Esophagus squamous epithelium (tissue), 5 donors: ENCODE results near the gene EVA1C. TPM values are rescaled to one million over a fixed set of nuclear protein-coding genes. Genes with fewer than 3 reads are reported as not detected.
A peak's percentile ranks its signal among the peaks of the same experiment; 100 is the strongest.
"Not testable (repeated sequence)": the region's sequence is repeated elsewhere in the genome, so short reads cannot be mapped to it uniquely, and the experiment has no call there.

ENCODE experiments used
- DNase-seq: peaks from one replicate; lab custom pipeline; 2025; lab: John Stamatoyannopoulos, UW
- H3K27ac ChIP-seq, 4 donors: fragments of 200-600 bp; sonication (generic); one replicate each; pipeline ENCODE4 v1.5.1; 2016 to 2019; ENCODE audit warnings: mild to moderate bottlenecking in 1 of 4
- H3K27me3 ChIP-seq, 4 donors: fragments of 200-600 bp; sonication (generic); 1 replicate in 3 of 4; 2 replicates in 1 of 4; pipeline versions ENCODE4 v1.5.1 to v1.6.0; 2017 to 2021; ENCODE audit warnings: antibody characterized with exemption in 1 of 4
- H3K36me3 ChIP-seq, 3 donors: fragments of 200-600 bp; sonication (generic); one replicate each; pipeline ENCODE4 v1.5.1; 2016 to 2019
- H3K4me1 ChIP-seq, 3 donors: fragments of 200-600 bp; sonication (generic); one replicate each; pipeline ENCODE4 v1.5.1; 2017 to 2019
- H3K4me3 ChIP-seq, 4 donors: fragments of 200-600 bp; sonication (generic); 1 replicate in 3 of 4; 2 replicates in 1 of 4; pipeline ENCODE4 v1.5.1; 2016 to 2019; ENCODE audit warnings: mild to moderate bottlenecking in 2 of 4, moderate library complexity in 1 of 4
- H3K9me3 ChIP-seq, 3 donors: fragments of 200-600 bp; sonication (generic); one replicate each; pipeline ENCODE4 v1.5.1; 2016 to 2019
- POLR2A ChIP-seq, 4 donors: fragments of 450-650 bp; IDR thresholded peaks; one replicate each; pipeline ENCODE4 v1.6.1; 2017; ENCODE audit warnings: antibody characterized with exemption in 4 of 4, mild to moderate bottlenecking in 4 of 4, moderate library complexity in 3 of 4
- WGBS, 2 donors: methylation state at CpG; one replicate each; pipeline ENCODE4 v1.1.5; 2018; 5-methylcytosine and 5-hydroxymethylcytosine counted together
- intact Hi-C: fragments of 100-400 bp; cut with DNase I; formaldehyde crosslinking; loops from one replicate; pipeline ENCODE4 v1.15.0; 2022
- total RNA-seq, 4 donors: library from RNA; depleted of rRNA; stranded (reverse); fragments of >200 nt; gene quantifications; one replicate each; pipeline ENCODE4 v1.1.0, GENCODE V29; 2016
- TF ChIP-seq, protein P1 (sequence below), 6 experiments: fragments of 450-650 bp in 4 of 6; fragments of 200-600 bp in 2 of 6; sonication (generic) in 2 of 6; IDR thresholded peaks; one replicate each; pipeline ENCODE4 v1.5.1; 2016 to 2019; ENCODE audit warnings: antibody characterized with exemption in 6 of 6, mild to moderate bottlenecking in 4 of 6, moderate library complexity in 4 of 6
- donor health status: DM: yes; HTN: yes; CAD: no.

The EVA1C gene
- total RNA-seq, 4 donors from 2014 or later = 12.7 to 39.9 (median 24.4) TPM

GRCh38 chr21:32499249-32500055, 86.9 kb downstream of the EVA1C start:
- Histone ChIP-seq H3K27ac (peak overlapping the region in 2 of 4 donors; percentile 1 to 40), H3K27me3 (no peaks in the 10 kb centered on the region), H3K4me1 (peaks cover 0 to 35% (median 5%) of the 10 kb centered on the region in 3 donors), H3K9me3 (no peaks in the 10 kb centered on the region), H3K36me3 (peaks cover 0 to 85% (median 10%) of the 10 kb centered on the region in 3 donors), H3K4me3 (no peak overlapping the region)
- intact Hi-C loops = no loop called here
- TF ChIP-seq, protein P1, sequence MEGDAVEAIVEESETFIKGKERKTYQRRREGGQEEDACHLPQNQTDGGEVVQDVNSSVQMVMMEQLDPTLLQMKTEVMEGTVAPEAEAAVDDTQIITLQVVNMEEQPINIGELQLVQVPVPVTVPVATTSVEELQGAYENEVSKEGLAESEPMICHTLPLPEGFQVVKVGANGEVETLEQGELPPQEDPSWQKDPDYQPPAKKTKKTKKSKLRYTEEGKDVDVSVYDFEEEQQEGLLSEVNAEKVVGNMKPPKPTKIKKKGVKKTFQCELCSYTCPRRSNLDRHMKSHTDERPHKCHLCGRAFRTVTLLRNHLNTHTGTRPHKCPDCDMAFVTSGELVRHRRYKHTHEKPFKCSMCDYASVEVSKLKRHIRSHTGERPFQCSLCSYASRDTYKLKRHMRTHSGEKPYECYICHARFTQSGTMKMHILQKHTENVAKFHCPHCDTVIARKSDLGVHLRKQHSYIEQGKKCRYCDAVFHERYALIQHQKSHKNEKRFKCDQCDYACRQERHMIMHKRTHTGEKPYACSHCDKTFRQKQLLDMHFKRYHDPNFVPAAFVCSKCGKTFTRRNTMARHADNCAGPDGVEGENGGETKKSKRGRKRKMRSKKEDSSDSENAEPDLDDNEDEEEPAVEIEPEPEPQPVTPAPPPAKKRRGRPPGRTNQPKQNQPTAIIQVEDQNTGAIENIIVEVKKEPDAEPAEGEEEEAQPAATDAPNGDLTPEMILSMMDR (IDR thresholded peaks at IDR 0.05) = no peak
- TF ChIP-seq POLR2A (IDR thresholded peaks at IDR 0.05) = no peak
- no peak for DNase-seq
- WGBS, 2 donors = 59 to 71% methylated on average over 12 of the region's 14 CpGs

GRCh38 chr21:32503641-32504040, 91.1 kb downstream of the EVA1C start:
- H3K27me3 ChIP-seq, DNase-seq, H3K4me3 ChIP-seq, H3K9me3 ChIP-seq, intact Hi-C loops, H3K27ac ChIP-seq: not testable (repeated sequence)
- Histone ChIP-seq H3K4me1 (peaks cover 0 to 13% (median 5%) of the 10 kb centered on the region in 3 donors), H3K36me3 (peaks cover 0 to 85% (median 21%) of the 10 kb centered on the region in 3 donors)
- WGBS, 2 donors = 86 to 87% methylated on average over 7 of the region's 7 CpGs

- H3K4me1 ChIP-seq, H3K9me3 ChIP-seq, DNase-seq, H3K27me3 ChIP-seq, H3K27ac ChIP-seq, intact Hi-C loops, H3K4me3 ChIP-seq: not testable (repeated sequence)
- 75 to 91% methylated on average over 1 to 2 of the region's 3 CpGs for WGBS, 2 donors
- peaks cover 0 to 100% (median 21%) of the 10 kb centered on the region in 3 donors for H3K36me3 ChIP-seq
Measured at GRCh38 chr21:32505767-32506166, 93.3 kb downstream of the EVA1C start.

- H3K27me3 ChIP-seq, DNase-seq, H3K4me3 ChIP-seq, H3K27ac ChIP-seq, H3K4me1 ChIP-seq, intact Hi-C loops, H3K9me3 ChIP-seq: not testable (repeated sequence)
- peaks cover 0 to 96% (median 21%) of the 10 kb centered on the region in 3 donors for H3K36me3 ChIP-seq
- 50 to 85% methylated on average over 2 to 5 of the region's 7 CpGs for WGBS, 2 donors
Measured at GRCh38 chr21:32506411-32506965, 94.0 kb downstream of the EVA1C start.

GRCh38 chr21:32507342-32507919, 94.9 kb downstream of the EVA1C start:
- no peaks in the 10 kb centered on the region for H3K4me1 ChIP-seq
- no peak for TF ChIP-seq POLR2A (IDR thresholded peaks at IDR 0.05)
- TF ChIP-seq, protein P1 (IDR thresholded peaks at IDR 0.05) = no peak
- H3K9me3 ChIP-seq = no peaks in the 10 kb centered on the region
- H3K36me3 ChIP-seq = peaks cover 0 to 96% (median 16%) of the 10 kb centered on the region in 3 donors
- no peak overlapping the region for H3K4me3 ChIP-seq
- intact Hi-C loops = no loop called here
- no peak overlapping the region for H3K27ac ChIP-seq
- WGBS, 2 donors = 88 to 92% methylated on average over 15 to 16 of the region's 16 CpGs
- no peak for DNase-seq
- H3K27me3 ChIP-seq = no peaks in the 10 kb centered on the region

- H3K27ac ChIP-seq = not testable (repeated sequence)
- peaks cover 0 to 94% (median 15%) of the 10 kb centered on the region in 3 donors for H3K36me3 ChIP-seq
Measured at GRCh38 chr21:32508036-32508435, 95.5 kb downstream of the EVA1C start.

DNA sequence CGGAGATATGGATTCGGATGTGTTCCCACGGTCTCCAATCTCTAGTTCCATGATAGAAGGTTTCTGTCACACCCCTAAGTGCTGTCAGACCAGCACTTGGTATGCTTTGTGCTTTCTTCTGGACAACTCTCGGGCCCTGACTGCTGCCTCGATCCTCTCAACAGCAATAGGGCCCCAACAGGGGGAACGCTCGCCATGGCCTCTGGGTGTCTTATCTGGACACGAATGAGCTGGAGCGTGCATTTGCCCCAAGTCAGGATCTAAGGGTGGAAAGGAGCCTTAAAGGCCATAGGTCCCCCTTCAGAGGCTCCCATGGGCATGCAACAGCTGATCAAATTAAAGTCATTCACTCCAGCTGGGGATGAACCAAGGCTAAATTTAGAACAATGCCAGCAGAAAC, 96.1 kb downstream of the EVA1C start:
- DNase-seq = no peak
- Histone ChIP-seq H3K4me1 (no peaks in the 10 kb centered on the region), H3K27ac (no peak overlapping the region), H3K9me3 (no peaks in the 10 kb centered on the region), H3K27me3 (no peaks in the 10 kb centered on the region), H3K4me3 (no peak overlapping the region), H3K36me3 (peaks cover 0 to 89% (median 15%) of the 10 kb centered on the region in 3 donors)
- intact Hi-C loops = no loop called here
- TF ChIP-seq POLR2A (IDR thresholded peaks at IDR 0.05) = no peak
- TF ChIP-seq, protein P1 (IDR thresholded peaks at IDR 0.05) = no peak
- WGBS, 2 donors = 94% methylated on average over 9 of the region's 9 CpGs; no CpG with 5 or more reads in 1 of the 2 donors

More at GRCh38 chr21:32508036-32508435, 95.5 kb downstream of the EVA1C start:
- H3K27me3 ChIP-seq, DNase-seq, H3K4me3 ChIP-seq, H3K9me3 ChIP-seq, H3K4me1 ChIP-seq, intact Hi-C loops: not testable (repeated sequence)
- WGBS, 2 donors = 50 to 64% methylated on average over 2 to 4 of the region's 4 CpGs

DNA sequence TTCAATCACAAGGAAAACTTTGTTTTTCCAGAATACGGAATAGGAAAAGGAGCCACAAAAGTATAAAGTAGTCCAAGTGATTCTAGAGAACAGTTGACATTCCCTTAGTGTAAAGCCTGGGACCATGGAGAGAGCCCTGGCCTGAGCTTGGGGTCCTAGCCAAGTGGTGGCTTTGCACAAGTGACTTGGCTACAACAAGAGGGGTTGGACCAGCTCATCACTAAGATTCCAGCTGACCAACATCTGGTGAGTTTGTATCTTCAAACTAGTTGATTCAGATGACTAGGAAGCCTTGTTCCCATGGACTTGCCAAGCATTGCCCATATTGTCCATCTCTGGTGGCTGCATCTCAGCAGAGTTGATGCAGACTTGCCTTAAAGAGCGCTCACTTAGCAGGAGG, 96.5 kb downstream of the EVA1C start:
- H3K4me3 ChIP-seq, H3K27me3 ChIP-seq, DNase-seq, H3K27ac ChIP-seq, H3K9me3 ChIP-seq, H3K4me1 ChIP-seq, intact Hi-C loops: not testable (repeated sequence)
- 83% methylated on average over 1 to 2 of the region's 2 CpGs for WGBS, 2 donors
- peaks cover 0 to 89% (median 15%) of the 10 kb centered on the region in 3 donors for H3K36me3 ChIP-seq
